OCI-M2 (cell line): ENCODE results near the gene NACC2.
"Not testable (repeated sequence)": the region's sequence is repeated elsewhere in the genome, so short reads cannot be mapped to it uniquely, and the experiment has no call there.

Experiments
- DNase-seq: peaks from one replicate; lab custom pipeline; 2025; ENCODE audit not compliant: unreplicated experiment; lab: John Stamatoyannopoulos, UW

NACC2 gene

DNA sequence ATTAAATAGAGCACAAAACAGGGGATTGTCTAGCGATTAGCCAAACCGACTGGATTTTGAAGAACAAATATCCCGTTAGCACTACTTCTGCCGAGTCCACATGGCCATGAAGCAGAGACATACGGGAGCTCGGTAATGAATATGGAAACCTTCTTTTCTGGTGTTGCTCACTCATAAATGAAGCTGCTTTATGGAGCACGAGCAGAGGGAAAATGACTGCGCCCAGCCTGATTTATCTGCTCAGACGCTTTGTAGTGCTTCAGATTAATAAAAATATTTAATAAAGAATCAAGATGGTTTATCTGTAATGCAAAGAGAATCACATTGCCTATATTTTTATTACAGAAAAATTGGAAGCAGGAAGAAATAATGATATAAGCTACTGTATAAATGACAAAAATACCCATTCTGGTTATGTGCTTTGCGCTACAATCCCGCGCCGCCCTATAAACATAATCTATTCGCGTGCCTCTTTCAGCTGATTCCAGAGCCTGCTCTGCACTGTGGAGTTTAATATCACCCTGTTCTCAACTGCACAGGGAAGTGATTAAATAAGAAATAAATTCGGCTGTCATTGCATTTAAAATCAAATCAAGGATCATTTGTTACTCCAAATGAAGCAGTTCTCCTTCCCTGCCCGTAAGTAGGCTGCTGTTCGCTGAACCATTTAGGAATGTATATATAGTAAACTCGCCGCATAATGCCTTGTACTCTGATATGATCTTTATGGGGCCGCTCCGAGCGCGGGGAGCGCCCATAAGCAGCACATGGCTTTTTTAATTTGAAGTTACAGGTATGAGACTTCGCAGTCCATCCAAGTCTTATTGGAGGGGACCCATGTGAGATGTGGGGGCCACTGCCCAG is 111.6 kb downstream of the NACC2 start:
- no peak for DNase-seq

DNA sequence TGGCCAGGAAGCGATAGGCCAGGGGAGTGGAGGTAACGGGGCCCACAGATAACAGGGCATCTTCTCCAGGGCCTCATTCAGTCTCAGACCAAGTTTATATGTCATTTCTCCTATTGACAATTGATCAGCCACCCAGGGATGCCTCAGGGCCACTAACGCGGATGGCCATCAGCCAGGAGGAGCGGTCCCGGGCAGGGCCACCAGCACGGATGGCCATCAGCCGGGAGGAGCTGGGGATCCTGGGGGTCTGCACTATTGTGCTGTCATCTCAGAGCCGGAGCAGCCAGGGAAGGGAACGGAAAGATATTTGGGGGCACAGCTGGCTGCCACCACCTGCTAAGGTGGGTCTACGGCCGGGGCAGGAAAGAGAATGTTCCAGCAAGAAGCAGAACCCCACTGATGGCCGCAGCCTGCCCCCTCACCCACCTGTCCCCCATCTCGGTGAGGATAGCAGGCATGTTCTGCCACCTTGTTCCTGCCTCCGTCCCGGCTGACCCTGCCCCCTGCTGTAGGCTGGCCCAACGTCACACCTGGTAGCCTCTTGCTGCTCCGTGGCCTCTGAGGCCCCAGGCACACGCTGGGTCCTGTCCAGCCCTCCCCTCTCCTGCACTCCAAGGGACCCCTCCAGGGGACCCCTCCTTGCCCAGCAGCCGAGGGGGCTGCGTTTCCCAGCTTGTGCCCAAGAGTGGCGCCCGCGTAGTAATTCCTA is 112.4 kb downstream of the NACC2 start:
- no peak for DNase-seq

DNA sequence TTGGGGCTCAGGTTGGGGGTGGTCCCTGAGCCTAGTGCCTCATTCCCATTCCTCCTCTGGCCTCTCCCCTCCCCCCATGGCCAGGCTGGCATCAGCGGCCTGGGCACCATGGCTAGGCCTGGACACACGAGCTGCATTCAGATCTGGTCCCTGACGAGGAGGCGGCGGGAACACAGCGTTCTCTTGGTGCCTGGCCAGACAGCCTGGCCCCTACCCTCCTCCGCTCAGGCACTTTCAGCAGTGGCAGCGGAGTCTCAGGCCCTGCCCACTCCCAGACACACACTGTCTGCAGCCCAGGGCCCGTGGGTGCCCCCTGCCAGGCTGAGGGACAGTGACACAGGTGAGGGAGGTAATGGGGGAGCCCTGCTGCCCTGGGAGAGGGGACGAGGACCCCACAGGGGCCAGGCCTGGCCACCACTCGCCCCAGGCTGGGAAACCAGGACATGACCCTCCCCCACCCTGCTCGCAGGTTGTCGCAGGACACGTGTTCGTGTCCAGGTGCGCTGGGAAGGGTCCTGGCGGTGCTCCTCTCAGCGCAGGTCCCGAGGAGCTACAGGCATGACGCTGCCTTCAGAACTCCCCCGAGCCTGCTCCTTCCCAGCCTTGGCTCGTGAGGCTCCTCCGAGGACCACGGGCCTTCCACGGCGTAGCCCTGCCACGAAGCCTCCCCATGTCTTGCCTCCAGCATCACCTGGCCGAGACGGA is 114.0 kb downstream of the NACC2 start:
- DNase-seq = no peak

DNA sequence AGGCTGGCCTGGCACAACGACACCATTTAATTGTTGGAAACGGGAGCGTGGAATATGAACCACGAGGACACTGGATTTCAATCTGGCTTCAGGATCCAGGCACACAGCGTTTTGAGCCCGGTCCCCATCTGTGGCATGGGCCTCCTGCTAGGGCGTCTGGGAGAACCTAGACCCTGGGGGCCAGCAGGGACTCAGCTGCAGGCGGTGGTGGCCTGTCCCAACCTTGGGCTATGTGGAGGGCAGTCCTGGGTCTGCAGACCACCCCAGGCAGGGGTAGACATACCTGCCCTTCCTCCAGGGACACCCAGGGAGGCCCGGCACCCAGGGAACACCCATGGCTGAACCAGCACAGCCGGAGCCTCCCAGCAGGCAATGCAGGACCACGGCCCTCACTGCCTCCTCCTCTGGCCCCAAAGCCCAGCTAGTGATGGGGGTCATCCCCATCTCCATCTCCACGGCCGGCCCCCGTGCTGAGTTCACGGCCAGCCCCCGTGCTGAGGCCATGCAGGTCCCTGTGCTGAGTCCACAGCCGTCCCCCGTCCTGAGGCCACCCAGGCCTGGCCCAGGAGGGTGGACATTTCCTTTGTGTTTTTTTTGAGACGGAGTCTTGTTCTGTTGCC is 115.4 kb downstream of the NACC2 start:
- no peak for DNase-seq

DNA sequence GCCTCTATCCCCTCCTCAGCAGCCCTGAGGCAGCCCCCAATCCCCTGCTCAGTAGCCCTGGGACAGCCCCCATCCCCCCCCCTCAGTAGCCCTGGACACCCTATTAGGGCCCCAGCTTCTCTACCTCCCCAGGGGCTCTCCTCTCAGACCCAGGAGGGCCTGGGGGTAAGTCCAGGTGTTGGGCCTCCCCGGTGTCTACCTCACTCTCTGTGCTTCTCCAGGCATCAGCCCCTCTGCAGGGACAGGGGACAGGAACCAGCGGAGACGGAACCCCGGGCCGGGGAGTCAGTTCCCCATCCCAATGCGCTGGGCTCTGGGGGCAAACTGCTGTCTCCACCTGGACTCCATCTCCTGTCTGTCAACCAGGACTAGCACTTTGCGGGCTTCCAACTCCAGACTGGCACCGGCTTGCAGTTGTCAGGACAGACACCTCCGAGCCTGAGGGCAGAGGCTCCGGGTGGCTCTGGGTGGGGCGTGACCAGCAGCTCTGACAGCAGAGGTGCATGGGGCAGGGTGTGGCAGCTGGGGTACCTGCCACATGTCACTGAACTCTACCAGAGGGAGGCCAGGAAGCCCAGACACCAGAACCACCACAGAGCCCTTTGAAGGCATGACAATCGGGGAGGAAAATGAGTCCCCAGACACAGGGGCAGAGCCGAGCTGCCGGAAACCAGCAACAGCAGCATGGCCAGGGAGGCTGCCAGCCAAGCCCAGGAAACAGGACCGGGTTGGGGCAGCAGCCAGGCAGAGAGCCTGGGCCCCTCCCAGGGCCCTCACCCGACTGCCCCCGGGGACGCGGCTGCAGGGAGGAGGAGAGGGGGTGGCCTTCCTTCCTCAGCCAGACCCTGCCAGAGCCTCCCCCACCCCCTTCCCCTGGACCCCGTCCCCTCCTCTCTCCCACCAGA is 116.2 kb downstream of the NACC2 start:
- no peak for DNase-seq

DNA sequence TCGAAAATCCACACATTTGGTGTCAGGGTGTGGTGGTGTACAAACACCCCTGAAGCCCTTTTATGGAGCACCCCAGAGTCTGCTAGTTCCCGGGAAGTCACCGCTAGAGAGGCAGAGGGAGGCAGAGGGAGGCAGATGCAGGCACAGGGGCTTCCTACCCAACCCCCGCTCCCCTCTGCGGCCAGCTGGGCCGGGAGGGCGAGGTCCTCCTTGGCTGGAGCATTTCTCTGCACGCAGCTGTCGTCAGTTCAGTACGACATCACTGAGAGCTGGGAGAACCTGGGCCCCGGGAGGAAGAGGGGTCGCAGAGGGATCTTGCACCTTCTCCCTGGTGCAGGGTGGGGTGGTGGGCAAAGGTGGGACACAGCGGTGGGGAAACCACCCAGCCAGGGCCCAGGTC is 118.1 kb downstream of the NACC2 start:
- no peak for DNase-seq

DNA sequence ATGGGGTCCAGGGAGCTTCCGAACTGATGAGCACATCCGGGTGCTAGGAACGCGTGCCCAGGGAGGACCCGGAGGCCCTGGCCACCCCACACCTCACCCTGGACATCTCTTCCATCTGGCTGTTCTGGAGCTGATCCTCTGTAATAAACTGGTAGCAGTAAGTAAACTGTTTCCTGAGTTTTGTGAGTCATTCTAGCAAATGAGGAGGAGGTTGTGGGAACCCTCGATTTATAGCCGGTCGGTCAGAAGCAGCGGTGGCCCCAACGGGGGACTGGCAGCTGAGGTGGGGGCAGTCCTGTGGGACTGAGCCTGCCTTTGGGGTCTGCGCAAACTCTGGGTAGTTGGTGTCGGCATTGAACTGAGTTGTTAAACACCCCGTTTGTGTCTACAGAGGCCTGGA is 118.6 kb downstream of the NACC2 start:
- no peak for DNase-seq

DNA sequence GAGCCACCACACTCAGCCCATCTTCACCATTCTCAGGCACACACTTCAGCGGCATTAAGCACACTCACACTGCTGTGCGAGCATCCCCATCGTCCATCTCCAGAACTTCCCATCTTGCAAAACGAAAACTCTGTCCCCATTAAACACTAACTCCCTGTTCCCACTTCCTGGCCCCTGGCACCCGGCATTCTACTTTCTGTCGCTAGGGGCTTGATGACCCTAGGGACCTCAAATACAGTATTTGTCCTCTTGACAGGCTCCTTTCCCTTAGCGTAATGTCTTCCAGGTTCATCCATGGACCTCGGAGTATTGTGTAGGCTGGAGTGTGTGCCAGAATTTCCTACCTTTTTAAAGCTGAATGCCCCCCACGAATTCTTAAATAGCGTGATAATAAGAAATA is 119.3 kb downstream of the NACC2 start:
- no peak for DNase-seq

DNA sequence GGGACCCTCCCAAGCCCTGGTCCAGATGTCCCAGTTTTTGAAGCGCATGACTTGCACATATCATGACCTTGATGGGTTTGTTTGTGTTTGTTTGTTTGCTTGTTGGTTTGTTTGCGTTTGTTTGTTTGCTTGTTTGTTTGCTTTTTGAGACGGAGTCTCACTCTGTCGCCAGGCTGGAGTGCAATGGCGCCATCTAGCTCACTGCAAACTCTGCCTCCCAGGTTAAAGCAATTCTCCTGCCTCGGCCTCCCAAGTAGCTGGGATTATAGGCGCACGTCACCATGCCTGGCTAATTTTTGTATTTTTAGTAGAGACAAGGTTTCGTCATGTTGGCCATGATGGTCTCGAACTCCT is 120.9 kb downstream of the NACC2 start:
- DNase-seq = no peak

DNA sequence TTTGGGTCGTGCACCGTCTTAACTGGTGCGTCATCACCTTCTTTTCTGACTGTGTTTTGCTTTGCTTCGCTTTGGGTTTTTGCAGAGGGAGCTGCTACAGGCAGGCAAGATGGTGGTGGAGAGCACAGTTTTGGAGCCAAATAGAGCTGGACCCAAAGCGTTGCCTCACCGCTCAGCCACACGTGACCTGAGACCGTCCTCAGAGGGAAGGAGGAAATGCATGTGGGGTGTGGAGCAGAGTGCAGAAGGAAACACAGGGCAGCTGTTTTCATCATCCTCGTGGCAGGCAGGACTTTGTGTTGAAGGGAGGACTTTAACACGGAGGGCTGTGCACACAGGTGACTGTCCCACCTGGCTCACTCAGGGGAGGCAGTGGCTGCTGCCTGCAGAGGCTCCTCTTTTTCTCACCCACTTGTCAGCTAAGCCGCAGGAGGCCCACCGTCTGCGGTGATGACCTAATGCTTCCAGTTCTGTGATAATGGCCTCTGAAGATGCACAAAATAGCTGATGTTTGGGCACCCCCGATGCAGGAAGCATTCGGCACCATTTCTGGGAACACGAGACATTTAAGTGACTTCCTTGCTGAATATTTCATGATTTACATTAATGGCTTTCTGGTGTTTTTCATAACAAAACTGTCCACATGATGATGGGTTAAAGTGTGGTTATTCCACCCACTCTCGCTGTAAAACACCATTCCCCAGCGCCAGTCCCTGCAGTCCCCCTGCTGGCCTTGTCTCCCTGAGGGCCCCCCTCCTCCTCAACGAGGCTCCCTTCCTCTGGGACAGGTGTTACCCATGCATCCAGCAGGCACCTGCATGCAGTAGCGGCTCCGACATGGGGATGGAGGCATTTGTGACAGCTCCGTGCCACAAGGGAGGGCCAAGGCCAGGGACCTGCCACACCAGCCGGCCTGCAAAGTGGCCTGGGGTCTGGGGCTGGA is 121.5 kb downstream of the NACC2 start:
- no peak for DNase-seq

DNA sequence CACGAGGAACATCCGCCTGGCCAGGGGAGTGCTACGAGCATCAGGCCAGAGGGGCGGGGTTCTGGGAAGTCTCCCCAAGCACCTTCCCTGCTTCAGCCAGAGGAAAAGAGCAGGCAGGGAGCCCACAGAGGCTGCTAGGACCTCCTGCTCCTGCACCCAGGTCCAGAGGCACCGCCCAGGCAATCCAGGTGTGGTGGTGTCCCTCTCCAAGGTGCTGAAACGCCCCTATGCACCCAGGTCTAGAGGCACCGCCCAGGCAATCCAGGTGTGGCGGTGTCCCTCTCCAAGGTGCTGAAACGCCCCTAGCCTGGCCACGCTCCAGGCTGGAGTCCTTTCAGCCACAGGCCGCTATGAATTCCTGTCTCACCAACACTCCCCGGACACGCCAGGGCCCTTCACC is 123.2 kb downstream of the NACC2 start:
- DNase-seq = no peak

DNA sequence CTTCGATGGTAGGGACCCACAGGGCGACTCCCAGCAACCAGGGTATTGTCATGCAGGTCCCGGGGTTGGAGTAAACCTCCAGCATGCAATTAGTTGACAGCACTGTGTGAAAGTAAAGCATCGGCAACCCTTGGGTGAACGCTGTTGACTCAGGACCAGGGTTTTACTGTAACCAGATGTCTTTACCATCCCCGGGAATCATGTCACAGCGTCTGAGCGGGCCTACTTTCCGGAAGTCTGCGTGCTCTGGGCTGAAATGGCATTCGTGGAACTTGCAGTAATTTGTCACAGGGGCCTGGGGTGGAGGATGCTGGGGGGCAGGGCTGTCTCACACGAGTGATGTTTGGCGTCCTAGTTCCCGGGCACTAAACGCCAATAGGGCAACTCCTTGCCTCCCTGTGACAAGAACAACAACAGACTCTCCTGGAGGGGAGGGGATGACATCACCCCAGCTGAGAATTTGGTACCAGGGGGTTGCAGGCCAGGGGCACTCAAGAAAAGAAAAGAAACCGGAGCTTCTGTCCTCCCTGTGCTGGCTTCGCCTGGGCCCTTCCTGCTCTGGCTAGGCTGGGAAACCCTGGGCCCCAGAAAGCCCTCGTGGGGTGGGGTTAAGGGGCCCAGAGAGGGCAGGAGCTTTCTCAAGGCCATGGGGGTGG is 123.8 kb downstream of the NACC2 start:
- no peak for DNase-seq

DNA sequence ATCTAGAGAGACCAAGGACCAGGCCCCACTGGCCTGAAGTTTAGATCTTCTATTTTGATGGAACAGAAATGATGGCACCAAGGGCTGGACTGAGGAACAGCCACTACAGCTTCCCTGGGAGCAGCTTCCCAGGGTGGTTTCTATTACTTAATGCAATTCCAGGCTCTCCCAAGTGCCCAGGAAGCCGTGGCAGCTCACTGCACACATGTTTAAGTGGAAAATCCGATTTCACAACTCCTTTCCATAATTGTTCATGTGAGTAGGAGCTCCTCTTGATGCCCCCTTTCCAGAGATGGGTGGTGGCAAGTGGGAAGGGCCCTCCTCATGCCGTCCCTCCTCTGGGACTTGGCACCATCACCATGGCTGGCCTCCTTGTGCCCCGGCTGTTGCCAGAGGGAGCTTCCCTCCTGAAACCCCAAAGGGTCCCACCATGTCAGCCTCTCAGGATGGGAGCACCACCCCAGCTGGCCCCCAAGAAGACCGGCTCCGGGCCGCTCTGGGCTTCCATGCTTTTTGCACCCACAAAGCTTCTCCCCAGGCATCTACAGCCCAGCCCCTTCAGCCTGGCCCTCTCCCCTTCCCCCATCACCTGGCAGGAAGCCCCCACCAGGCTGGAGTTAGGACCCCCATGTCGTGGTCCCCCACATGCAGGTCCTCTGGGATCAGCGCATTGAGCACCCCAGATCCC is 124.8 kb downstream of the NACC2 start:
- DNase-seq = no peak

DNA sequence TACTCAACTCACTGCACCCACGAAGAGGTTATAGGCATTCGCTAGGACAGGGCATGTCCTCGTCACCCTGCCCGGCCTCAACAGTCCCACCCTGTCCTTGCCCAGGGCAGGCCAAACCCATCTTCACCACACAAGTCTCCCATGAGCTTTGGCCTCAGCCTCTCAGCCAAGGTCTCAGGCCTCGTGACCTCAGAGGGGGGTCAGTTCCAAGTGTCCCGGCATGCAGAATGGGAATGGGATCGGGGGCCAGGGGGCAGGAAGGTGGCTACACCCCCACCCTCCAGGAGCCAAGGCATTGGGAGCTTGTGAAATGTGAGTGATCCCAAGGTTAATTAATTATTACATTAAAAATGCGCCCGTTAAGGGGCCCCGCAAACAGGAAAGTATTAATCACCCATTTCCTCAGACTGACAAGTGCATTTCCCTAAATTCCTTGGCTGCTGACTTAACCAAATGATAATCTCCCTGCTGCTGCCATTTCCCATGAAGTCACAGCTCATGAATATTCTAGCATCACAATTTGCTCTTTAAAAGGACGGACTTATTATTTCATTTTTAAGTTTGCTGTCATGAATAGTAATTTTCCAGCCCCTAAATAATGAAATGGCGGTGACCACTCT is 125.9 kb downstream of the NACC2 start:
- no peak for DNase-seq

DNA sequence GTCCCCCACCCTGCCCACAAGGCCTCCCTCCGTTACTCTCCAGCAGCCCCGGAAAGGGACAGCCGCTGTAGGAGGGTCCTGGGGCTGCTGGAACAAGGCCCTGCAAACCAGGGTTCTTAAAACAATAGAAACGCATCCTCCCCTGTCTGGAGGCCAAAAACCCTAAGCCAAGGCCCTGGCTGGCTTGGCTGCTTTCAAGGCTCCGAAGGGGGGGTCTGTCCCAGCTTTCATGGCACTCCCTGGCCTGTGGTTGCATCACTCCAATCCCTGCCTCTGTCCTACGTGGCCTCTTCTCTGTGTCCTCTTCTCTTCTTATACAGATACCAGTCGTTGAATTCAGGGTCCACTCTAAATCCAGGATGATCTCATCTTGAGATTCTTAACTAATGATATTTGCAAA is 126.5 kb downstream of the NACC2 start:
- DNase-seq = no peak

DNA sequence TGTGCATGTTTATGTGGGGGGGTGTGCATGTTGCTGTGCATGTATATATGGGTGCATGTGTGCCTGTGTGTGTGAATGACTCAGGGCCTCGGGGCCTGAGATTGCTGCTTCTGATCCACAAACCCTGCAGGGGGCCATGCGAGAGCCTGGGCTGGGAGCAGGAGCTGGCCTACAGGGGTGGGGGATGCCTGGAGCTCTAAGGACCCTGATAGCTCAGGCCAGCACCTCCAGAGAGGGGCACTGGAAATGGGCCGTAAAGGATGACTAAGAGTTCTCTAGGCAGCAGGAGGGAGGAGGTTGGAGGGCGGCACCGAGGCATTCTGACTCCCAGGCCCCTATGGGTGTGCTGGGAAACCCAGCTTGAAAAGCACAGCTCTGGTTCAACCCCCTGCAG is 127.0 kb downstream of the NACC2 start:
- no peak for DNase-seq

DNA sequence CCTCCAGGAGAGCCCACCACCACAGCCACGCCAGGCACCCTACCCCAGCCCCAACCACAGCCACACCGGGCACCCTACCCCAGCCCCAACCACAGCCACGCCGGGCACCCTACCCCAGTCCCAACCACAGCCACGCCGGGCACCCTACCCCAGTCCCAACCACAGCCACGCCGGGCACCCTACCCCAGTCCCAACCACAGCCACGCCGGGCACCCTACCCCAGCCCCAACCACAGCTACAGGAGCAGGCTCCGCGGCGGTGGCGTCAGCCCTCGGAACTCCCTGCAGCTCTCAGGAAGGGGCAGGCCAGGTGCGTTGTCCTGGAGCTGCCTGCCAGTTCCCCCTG is 128.2 kb downstream of the NACC2 start:
- DNase-seq = not testable (repeated sequence)

DNA sequence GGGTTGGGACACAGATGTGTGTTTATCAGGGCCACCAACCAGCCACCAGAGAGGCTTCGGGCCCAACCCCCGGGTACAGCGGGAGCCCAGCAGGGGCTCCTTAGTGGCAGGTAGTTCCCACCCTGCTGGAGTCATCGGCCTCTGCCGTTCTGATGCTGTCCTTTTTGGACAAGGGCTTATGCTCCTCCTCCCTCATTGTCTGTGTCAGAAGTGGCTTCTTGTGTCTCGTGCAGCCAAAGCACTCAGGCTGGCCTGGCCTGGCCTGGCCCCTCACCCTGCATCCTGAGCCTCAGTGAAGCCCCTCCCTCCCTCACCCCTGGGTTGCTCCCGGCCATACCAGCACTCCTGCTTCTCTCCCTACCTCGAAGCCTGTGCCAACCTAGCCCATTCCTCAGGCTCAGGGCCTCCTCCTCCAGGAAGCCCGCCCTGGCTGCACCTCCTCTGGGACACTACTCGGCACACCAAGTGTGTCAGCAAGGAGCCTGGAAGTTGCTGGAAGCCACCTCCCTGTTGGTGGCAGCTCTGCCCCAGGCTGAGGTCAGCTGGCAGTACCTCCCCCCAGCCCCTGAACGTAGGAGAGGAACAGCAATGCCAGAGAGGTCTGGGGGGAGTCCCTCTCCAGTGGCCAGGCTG is 129.8 kb downstream of the NACC2 start:
- no peak for DNase-seq
